ENCODE results near the gene SNRNP200.
A peak's percentile ranks its signal among the peaks of the same experiment; 100 is the strongest.

SNRNP200 gene

DNA sequence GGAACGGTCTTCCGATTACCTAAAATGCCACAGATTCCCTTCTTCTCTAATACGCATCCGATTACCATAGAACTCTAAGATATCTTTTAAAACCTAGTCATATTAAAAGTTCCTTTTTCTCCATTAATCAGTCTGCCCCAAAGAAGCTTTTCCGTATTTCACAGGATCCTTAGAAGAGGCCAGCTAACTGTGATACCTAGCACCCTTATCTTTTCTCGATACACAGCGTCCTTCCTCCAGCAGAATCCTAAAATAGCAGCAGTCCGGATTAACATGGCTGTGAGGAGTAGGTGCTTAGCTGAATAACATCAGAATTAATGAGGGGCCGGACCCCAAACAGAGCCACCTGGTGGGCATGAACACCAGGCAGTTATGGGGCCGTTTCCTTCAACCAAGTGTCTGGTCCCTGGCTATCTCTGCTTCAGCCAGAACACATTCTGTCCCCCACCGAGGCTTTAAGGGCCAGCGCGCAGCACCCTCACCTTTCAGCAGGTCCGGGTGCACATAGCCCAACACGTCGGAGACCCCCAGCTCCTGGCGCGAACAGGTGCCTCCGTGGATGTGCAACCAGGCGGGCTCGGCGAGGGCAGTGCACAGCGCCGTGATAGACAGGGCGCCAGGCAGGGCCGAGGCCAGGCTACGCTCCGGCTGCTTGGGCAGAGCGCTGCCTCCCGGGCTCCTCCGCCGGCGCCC, 40.5 kb downstream of the SNRNP200 start:
- TF ChIP-seq ZFX (IDR thresholded peaks at IDR 0.05; ENCODE audit: borderline replicate concordance) = no peak
- peak; percentile 11; the same call in 1 of the 2 replicates for TF ChIP-seq CTCF (IDR thresholded peaks at IDR 0.05)
- H3K27ac ChIP-seq = peak overlapping the region; percentile 84

DNA sequence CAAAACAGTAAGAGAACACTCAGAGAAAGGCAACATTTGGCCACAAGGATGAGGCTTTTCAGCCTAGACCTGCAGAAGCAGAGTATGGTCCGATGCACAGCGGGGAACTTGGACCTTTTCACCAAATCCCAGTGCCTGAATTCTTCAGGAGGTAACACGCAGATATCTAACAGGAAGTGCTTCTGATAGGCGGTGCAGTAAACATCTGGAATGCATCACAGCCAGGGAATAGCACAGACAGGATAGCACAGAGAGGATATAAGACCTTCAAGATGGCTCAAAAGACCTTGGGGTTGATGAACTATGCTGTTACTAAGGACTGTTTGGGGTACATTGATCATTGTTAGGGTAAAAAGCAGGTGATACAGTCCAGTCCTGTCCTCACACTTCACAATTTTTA, 41.3 kb downstream of the SNRNP200 start:
- no peak overlapping the region for H3K27ac ChIP-seq
- TF ChIP-seq CTCF (IDR thresholded peaks at IDR 0.05) (no peak), ZFX (IDR thresholded peaks at IDR 0.05; ENCODE audit: borderline replicate concordance) (no peak)

DNA sequence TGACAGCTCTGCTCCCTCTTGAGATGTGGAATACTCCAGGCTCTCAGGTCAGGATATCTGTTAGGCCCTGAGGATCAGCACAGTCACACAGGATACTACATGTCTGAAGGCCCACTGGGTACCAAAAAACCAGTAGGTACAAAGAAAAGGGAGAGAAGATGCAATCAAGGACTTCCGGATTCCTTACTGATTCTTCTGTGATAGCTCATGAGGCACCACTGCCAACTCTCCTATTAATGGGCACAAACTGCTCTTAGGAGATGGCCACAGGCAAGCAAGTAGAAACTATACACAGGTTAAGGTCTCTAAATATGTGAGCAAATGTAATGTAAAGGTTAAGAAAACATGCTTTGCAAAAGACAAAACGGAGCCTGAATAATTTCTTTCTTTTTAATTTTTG, 43.0 kb downstream of the SNRNP200 start:
- H3K27ac ChIP-seq = peak overlapping the region; percentile 89
- TF ChIP-seq ZFX (IDR thresholded peaks at IDR 0.05; ENCODE audit: borderline replicate concordance) (no peak), CTCF (IDR thresholded peaks at IDR 0.05) (no peak)

DNA sequence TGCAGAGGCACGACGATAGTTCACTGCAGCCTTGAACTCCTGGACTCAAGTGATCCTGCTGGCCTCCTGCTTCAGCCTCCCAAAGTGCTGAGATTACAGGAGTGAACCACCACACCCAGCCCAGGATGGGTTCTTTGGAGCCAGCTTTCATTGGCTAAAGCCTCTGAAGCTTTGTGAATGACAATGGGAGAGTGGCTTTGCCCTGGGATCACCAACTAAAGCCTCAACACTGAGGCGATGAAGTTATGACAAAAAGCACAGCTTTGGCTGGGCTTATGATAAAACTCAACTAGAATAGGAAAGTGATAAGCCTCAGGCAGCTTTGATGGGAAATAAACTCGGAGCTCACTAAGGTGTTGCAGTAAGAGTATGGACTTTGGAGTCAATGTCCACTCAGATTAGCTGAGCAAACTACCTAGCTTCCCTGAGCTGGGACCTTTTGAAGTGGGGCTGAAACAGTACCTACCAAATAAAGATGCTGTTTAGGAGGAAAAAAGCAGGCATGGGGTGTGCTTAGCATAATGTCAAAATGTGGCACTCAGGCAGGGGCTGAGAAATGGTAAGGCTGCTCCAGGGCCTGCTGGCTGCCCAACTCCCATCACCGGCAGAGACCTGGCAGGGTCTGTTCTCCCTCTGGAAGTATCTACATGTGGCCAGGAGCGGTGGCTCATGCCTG, 43.9 kb downstream of the SNRNP200 start:
- H3K27ac ChIP-seq = peak overlapping the region; percentile 89
- TF ChIP-seq CTCF (IDR thresholded peaks at IDR 0.05) (no peak), ZFX (IDR thresholded peaks at IDR 0.05; ENCODE audit: borderline replicate concordance) (no peak)

DNA sequence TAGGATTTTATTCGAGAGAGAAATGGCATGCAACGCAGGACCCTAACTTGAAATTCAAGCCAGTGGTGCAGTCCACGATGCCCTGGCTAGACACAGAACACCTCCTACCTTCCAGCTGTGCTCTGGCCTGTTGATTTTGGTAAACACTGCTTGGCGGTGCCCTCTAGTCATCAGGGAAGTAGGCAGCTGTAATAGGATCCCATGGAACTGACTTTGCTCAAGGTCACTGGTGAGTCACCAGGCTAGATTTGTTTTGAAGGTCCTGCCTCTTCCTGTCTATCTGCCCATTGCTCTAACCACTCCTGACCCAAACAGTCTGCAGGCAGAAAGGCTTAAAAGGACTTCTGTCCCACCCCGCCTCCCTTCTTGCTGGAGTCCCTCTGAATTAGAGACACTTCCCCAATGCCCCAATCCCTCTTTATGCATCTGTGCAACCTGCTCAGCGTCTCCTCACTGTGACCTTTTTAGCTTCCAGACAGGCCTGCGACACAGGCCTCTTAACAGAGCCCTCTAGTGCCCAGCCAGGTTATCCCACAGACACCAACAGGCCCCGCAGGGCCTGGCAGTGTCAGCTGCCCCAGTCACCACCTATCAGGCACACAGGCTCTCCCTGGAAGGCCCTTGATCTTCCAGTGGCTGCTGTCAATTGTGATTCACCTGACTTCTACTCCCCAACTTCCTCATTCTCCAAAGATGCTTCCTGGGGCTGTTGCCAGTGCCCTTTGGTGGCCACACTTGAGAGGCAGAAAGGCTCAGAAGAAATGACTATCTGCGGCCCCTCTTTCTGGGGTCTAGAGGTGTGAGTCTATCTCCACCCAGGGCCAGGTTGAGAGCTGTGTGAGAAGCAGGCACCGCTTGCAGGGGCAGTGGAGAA, 44.7 kb downstream of the SNRNP200 start:
- peak overlapping the region; percentile 89 for H3K27ac ChIP-seq
- TF ChIP-seq ZFX (IDR thresholded peaks at IDR 0.05; ENCODE audit: borderline replicate concordance) (no peak), CTCF (IDR thresholded peaks at IDR 0.05) (peak; percentile 82)

GRCh38 chr2:96259497-96259921, 45.8 kb downstream of the SNRNP200 start:
- peak overlapping the region; percentile 89 for H3K27ac ChIP-seq
- no peak for TF ChIP-seq ZFX (IDR thresholded peaks at IDR 0.05; ENCODE audit: borderline replicate concordance)
- TF ChIP-seq CTCF (IDR thresholded peaks at IDR 0.05) = no peak

Measured in 22Rv1 (cell line).